T-helper 17 cell (primary cell): ENCODE data around the gene PIAS3. TPM values are rescaled to one million over a fixed set of nuclear protein-coding genes. Genes with fewer than 3 reads are reported as not detected.

Source experiments
- ATAC-seq: fragments of 150-1000 bp; cut with Tn5 transposase; 2 replicates; pipeline ENCODE4 v1.10.0; 2021; ENCODE audit warnings: mild to moderate bottlenecking, moderate library complexity
- DNase-seq, 3 donors: peaks; one replicate each; pipeline versions ENCODE4 v3.0.0 to v3.0.0-alpha.2; 2020 to 2021
- H3K9me3 ChIP-seq: one replicate; pipeline ENCODE4 v1.7.0; 2013; ENCODE audit warnings: low read length, mild to moderate bottlenecking; ENCODE audit not compliant: control insufficient read depth, poor library complexity, severe bottlenecking
- H3K27ac Mint-ChIP-seq: one replicate; pipeline ENCODE4 v1.8.0; 2022; ENCODE audit warnings: mild to moderate bottlenecking, moderate library complexity, mixed read lengths
- H3K27me3 Mint-ChIP-seq: one replicate; pipeline ENCODE4 v1.8.0; 2022; ENCODE audit warnings: mixed read lengths
- H3K36me3 Mint-ChIP-seq: one replicate; pipeline ENCODE4 v1.8.0; 2022; ENCODE audit warnings: low read depth, mixed read lengths
- H3K4me1 Mint-ChIP-seq: one replicate; pipeline ENCODE4 v1.8.0; 2022; ENCODE audit warnings: mild to moderate bottlenecking, mixed read lengths
- H3K4me3 Mint-ChIP-seq: one replicate; pipeline ENCODE4 v1.8.0; 2022; ENCODE audit warnings: mild to moderate bottlenecking, moderate library complexity, mixed read lengths
- total RNA-seq, 4 donors: library from RNA in 2 of 4; stranded (reverse) in 2 of 4; gene quantifications; one replicate each; pipeline ENCODE4 v1.2.3 and lab custom pipeline; 2022 to 2026

Gene PIAS3
- total RNA-seq, 2 donors from 2014 or later, result 19.0 to 20.0 TPM

- ATAC-seq, result no peak
- H3K4me3 Mint-ChIP-seq, result no peak overlapping the region
- no peak for DNase-seq
- H3K4me1 Mint-ChIP-seq, result peaks cover 26% of the 10 kb centered on the region
- no peaks in the 10 kb centered on the region for H3K36me3 Mint-ChIP-seq
- H3K27me3 Mint-ChIP-seq, result no peaks in the 10 kb centered on the region
- peaks cover 4% of the 10 kb centered on the region for H3K9me3 ChIP-seq
- H3K27ac Mint-ChIP-seq, result no peak overlapping the region
Observed at GRCh38 chr1:145799806-145800205, 59.1 kb downstream of the PIAS3 start.

Other genes starting within 250 kb of the PIAS3 start
- gene PDZK1, start 151.7 kb downstream of the PIAS3 start, total RNA-seq, result under 1 TPM in 1 of 2 donors, not detected in 1; 0.55 TPM
- gene CD160, start 139.6 kb downstream of the PIAS3 start, total RNA-seq, result under 1 TPM in 1 of 2 donors, not detected in 1; 0.20 TPM
- 10 to 100 TPM; 14.0 to 16.6 TPM for gene RNF115, start 35.0 kb downstream of the PIAS3 start, total RNA-seq
- gene POLR3C, start 34.9 kb downstream of the PIAS3 start, total RNA-seq, result 10 to 100 TPM; 19.3 to 25.1 TPM
- gene NUDT17, start 13.5 kb downstream of the PIAS3 start, total RNA-seq, result 1 to 10 TPM; 2.1 to 2.2 TPM
- gene ANKRD35, start 26.8 kb upstream of the PIAS3 start, total RNA-seq, result not detected
- 1 to 10 TPM in 1 of 2 donors, under 1 TPM in 1; 0.70 to 1.3 TPM for gene ITGA10, start 51.0 kb upstream of the PIAS3 start, total RNA-seq
- 10 to 100 TPM; 15.7 TPM for gene PEX11B, start 59.6 kb upstream of the PIAS3 start, total RNA-seq
- 100 to 1,000 TPM; 126 to 130 TPM for gene RBM8A, start 68.4 kb upstream of the PIAS3 start, total RNA-seq
- gene LIX1L, start 98.9 kb upstream of the PIAS3 start, total RNA-seq, result 10 to 100 TPM; 36.6 to 44.1 TPM
- 1 to 10 TPM in 1 of 2 donors, under 1 TPM in 1; 0.70 to 1.7 TPM for gene ANKRD34A, start 105.5 kb upstream of the PIAS3 start, total RNA-seq
- gene POLR3GL, start 105.6 kb upstream of the PIAS3 start, total RNA-seq, result 10 to 100 TPM; 22.2 to 24.1 TPM
- 100 to 1,000 TPM; 567 to 927 TPM for gene TXNIP, start 137.5 kb upstream of the PIAS3 start, total RNA-seq
- not detected for gene HJV, start 162.7 kb upstream of the PIAS3 start, total RNA-seq